PC-9 (cell line): ENCODE data around the gene AIG1. TPM values are rescaled to one million over a fixed set of nuclear protein-coding genes. Genes with fewer than 3 reads are reported as not detected.

ENCODE experiments used
- BruUV-seq: library from RNA; stranded (reverse); fragments of 400-500 nt; replicated peaks from 2 replicates; lab custom pipeline; 2021; lab: Mats Ljungman, UMichigan
- CTCF ChIA-PET: fragments of 300-600 bp; sonication (Branson Sonifier 250); formaldehyde crosslinking; loops from one replicate; lab custom pipeline; 2022; ENCODE audit warnings: antibody characterized with exemption; lab: Charles Lee
- POLR2A ChIA-PET: fragments of 300-600 bp; sonication (Branson Sonifier 250); formaldehyde crosslinking; loops from one replicate; lab custom pipeline; 2022; ENCODE audit warnings: antibody characterized with exemption; ENCODE audit not compliant: unreplicated experiment; lab: Charles Lee
- DNase-seq, 2 experiments: peaks; one replicate each; pipeline versions ENCODE4 v3.0.0 to v3.0.0-alpha.2; 2015 to 2022; ENCODE audit warnings: mixed read lengths in 1 of 2
- H2AFZ ChIP-seq: fragments of 200-600 bp; sonication (generic); 2 replicates; pipeline ENCODE4 v1.8.1; 2017; ENCODE audit warnings: antibody characterized with exemption
- H3F3A ChIP-seq: fragments of 200-600 bp; sonication (generic); 2 replicates; pipeline ENCODE4 v1.8.1; 2017; ENCODE audit warnings: antibody characterized with exemption, mild to moderate bottlenecking, low read depth; ENCODE audit not compliant: insufficient read depth
- H3K27ac ChIP-seq: fragments of 200-600 bp; sonication (generic); 2 replicates; pipeline ENCODE4 v1.6.1; 2016; ENCODE audit warnings: mixed run types
- H3K27me3 ChIP-seq: fragments of 200-600 bp; sonication (generic); 2 replicates; pipeline ENCODE4 v1.6.1; 2016; ENCODE audit warnings: low read depth, mixed run types; ENCODE audit not compliant: insufficient read depth
- H3K36me3 ChIP-seq: fragments of 200-600 bp; sonication (generic); 2 replicates; pipeline ENCODE4 v1.6.1; 2016; ENCODE audit warnings: low read depth, mixed run types
- H3K4me1 ChIP-seq: fragments of 200-600 bp; sonication (generic); replicated peaks from 2 replicates; pipeline ENCODE4 v1.6.1; 2016; ENCODE audit warnings: mixed run types; ENCODE audit not compliant: insufficient read depth
- H3K4me2 ChIP-seq: fragments of 200-600 bp; sonication (generic); 2 replicates; pipeline ENCODE4 v1.6.1; 2017; ENCODE audit warnings: mixed run types
- H3K4me3 ChIP-seq: fragments of 200-600 bp; sonication (generic); 2 replicates; pipeline ENCODE4 v1.6.1; 2016; ENCODE audit warnings: mixed run types
- H3K79me2 ChIP-seq: fragments of 200-600 bp; sonication (generic); 2 replicates; pipeline ENCODE4 v1.6.1; 2017; ENCODE audit warnings: low read depth, mixed run types
- H3K9me2 ChIP-seq: fragments of 200-600 bp; sonication (generic); 2 replicates; pipeline ENCODE4 v1.8.1; 2017; ENCODE audit warnings: mild to moderate bottlenecking; ENCODE audit not compliant: insufficient read depth
- H3K9me3 ChIP-seq: fragments of 200-600 bp; sonication (generic); 2 replicates; pipeline ENCODE4 v1.8.1; 2016; ENCODE audit warnings: low read depth; ENCODE audit not compliant: insufficient read depth
- H4K20me1 ChIP-seq: fragments of 200-600 bp; sonication (generic); 2 replicates; pipeline ENCODE4 v1.8.1; 2017; ENCODE audit not compliant: insufficient read depth
- EZH2 ChIP-seq: fragments of 200-600 bp; sonication (generic); IDR thresholded peaks from 2 replicates; pipeline ENCODE4 v1.8.0; 2017; ENCODE audit warnings: antibody characterized with exemption, low read depth
- intact Hi-C: fragments of 100-400 bp; cut with micrococcal nuclease; formaldehyde crosslinking; loops from one replicate; pipeline ENCODE4 v1.10.0; 2022; ENCODE audit not compliant: unreplicated experiment
- total RNA-seq: library from RNA; stranded (reverse); gene quantifications from 2 replicates; pipeline ENCODE4 v1.2.3, GENCODE V29; 2021
- TF ChIP-seq, protein P1 (sequence below): fragments of 200-600 bp; sonication (generic); conservative IDR thresholded peaks from 2 replicates; pipeline ENCODE4 v1.6.1; 2017; ENCODE audit warnings: mixed run types, antibody characterized with exemption, mild to moderate bottlenecking, moderate library complexity

The AIG1 gene
- total RNA-seq, 1 experiment from 2014 or later = 37.7 TPM

DNA sequence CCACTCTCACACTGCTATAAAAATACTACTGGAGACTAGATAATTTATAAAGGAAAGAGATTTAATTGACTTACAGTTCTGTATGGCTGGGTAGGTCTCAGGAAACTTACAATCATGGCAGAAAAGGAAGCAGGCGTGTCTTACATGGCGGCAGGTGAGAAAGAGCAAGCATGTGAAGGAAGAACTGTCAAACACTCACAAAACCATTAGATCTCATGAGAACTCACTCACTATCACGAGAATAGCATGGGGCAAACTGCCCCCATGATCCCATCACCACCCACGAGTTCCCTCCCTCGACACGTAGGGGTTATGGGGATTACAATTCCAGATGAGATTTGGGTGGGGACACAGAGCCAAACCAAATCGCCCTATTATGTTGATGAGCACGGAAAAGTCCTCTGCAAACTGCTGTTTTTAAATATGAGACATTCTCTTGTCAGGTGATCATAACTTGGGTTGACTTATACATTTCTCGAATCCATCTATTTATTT is 133.5 kb downstream of the AIG1 start:
- Histone ChIP-seq H3K4me1 (no peaks in the 10 kb centered on the region), H3K79me2 (no peaks in the 10 kb centered on the region), H3K36me3 (no peaks in the 10 kb centered on the region), H3K4me3 (no peak overlapping the region), H3K9me2 (peaks cover 7% of the 10 kb centered on the region; the same call in 1 of the 2 replicates), H3K27me3 (no peaks in the 10 kb centered on the region), H3F3A (no peaks in the 10 kb centered on the region), H2AFZ (no peak overlapping the region), H4K20me1 (no peaks in the 10 kb centered on the region), H3K27ac (no peak overlapping the region), H3K4me2 (no peak overlapping the region), H3K9me3 (no peaks in the 10 kb centered on the region)
- POLR2A ChIA-PET = no interaction called here
- intact Hi-C loops = no loop called here
- DNase-seq = no peak
- no TSS peak for BruUV-seq
- TF ChIP-seq, protein P1, sequence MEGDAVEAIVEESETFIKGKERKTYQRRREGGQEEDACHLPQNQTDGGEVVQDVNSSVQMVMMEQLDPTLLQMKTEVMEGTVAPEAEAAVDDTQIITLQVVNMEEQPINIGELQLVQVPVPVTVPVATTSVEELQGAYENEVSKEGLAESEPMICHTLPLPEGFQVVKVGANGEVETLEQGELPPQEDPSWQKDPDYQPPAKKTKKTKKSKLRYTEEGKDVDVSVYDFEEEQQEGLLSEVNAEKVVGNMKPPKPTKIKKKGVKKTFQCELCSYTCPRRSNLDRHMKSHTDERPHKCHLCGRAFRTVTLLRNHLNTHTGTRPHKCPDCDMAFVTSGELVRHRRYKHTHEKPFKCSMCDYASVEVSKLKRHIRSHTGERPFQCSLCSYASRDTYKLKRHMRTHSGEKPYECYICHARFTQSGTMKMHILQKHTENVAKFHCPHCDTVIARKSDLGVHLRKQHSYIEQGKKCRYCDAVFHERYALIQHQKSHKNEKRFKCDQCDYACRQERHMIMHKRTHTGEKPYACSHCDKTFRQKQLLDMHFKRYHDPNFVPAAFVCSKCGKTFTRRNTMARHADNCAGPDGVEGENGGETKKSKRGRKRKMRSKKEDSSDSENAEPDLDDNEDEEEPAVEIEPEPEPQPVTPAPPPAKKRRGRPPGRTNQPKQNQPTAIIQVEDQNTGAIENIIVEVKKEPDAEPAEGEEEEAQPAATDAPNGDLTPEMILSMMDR = no peak
- no peak for TF ChIP-seq EZH2
- CTCF ChIA-PET = no interaction called here

DNA sequence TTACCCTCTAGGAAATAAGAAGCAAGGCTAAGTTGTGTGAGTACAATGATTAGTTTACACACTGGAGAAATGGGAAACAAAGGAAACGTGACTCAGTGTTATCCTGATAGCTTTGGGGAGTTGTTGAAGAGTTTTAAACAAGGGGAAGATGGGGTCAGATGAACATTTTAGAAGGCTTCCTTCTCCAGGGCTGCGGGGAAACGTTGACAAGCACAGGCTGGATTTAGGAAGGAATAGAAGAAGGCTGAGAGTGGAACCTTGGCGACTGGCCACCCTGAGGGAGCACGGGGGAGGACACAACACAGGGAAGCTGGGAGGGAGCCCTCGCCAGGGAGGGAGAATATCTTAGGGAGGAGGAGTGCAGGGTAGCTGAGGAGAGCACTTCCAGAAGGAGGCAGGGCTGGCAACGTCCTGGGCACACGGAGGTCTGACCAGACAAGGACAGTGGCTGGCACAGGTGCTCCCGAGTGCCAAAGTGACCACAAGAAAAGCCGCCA is 134.7 kb downstream of the AIG1 start:
- Histone ChIP-seq H3F3A (no peaks in the 10 kb centered on the region), H2AFZ (no peak overlapping the region), H3K9me2 (peaks cover 7% of the 10 kb centered on the region; the same call in 1 of the 2 replicates), H3K9me3 (no peaks in the 10 kb centered on the region), H3K4me3 (no peak overlapping the region), H3K27ac (no peak overlapping the region), H3K4me2 (no peak overlapping the region), H3K4me1 (no peaks in the 10 kb centered on the region), H4K20me1 (no peaks in the 10 kb centered on the region), H3K27me3 (no peaks in the 10 kb centered on the region), H3K36me3 (no peaks in the 10 kb centered on the region), H3K79me2 (no peaks in the 10 kb centered on the region)
- POLR2A ChIA-PET = interaction anchor here (0.5 kb wide), 1 partner anchor 31 kb away, joined by 4 read pairs; no protein-coding TSS in a partner anchor
- BruUV-seq = no TSS peak
- CTCF ChIA-PET = no interaction called here
- no peak for DNase-seq
- intact Hi-C loops = no loop called here
- TF ChIP-seq, protein P1 = no peak
- TF ChIP-seq EZH2 = no peak

- Histone ChIP-seq H3K27me3 (no peaks in the 10 kb centered on the region), H3K9me2 (peaks cover 7% of the 10 kb centered on the region; the same call in 1 of the 2 replicates), H3K36me3 (no peaks in the 10 kb centered on the region), H3K27ac (no peak overlapping the region), H3K79me2 (no peaks in the 10 kb centered on the region), H4K20me1 (no peaks in the 10 kb centered on the region), H3K4me1 (no peaks in the 10 kb centered on the region), H3K4me2 (no peak overlapping the region), H3K4me3 (no peak overlapping the region), H3K9me3 (no peaks in the 10 kb centered on the region), H2AFZ (no peak overlapping the region), H3F3A (no peaks in the 10 kb centered on the region)
- BruUV-seq = no TSS peak
- no peak for DNase-seq
- ChIA-PET POLR2A (no interaction called here), CTCF (no interaction called here)
- no peak for TF ChIP-seq EZH2
- TF ChIP-seq, protein P1 = no peak
- intact Hi-C loops = no loop called here
These were observed 136.0 kb downstream of the AIG1 start for GRCh38 chr6:143196525-143197225.
